ENCODE data around the gene FAT1. TPM values are rescaled to one million over a fixed set of nuclear protein-coding genes. Genes with fewer than 3 reads are reported as not detected.

The FAT1 gene
- total RNA-seq, 4 donors from 2014 or later: 91.2 to 133 (median 105) TPM

DNA sequence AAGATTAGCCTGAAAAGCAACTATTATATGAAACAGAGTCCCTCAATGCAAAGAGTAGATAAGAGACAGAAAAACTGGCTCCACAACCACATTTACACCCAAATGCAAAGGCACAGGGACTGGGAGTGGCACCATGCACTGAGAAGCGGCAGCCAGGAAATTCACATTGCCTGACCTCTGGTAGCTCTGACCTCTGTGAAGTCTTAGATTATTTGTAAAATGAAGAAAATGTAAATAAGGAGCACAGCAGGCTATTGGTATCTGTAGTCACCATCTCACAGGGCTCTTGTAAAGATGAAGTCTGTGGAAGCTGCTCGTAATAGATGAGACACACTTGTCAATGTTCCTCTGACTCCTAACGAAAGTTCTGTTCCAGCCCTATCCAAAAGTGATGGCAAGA, 69.7 kb downstream of the FAT1 start:
- H3K4me3 ChIP-seq: no peak overlapping the region
- TF ChIP-seq, protein P1, sequence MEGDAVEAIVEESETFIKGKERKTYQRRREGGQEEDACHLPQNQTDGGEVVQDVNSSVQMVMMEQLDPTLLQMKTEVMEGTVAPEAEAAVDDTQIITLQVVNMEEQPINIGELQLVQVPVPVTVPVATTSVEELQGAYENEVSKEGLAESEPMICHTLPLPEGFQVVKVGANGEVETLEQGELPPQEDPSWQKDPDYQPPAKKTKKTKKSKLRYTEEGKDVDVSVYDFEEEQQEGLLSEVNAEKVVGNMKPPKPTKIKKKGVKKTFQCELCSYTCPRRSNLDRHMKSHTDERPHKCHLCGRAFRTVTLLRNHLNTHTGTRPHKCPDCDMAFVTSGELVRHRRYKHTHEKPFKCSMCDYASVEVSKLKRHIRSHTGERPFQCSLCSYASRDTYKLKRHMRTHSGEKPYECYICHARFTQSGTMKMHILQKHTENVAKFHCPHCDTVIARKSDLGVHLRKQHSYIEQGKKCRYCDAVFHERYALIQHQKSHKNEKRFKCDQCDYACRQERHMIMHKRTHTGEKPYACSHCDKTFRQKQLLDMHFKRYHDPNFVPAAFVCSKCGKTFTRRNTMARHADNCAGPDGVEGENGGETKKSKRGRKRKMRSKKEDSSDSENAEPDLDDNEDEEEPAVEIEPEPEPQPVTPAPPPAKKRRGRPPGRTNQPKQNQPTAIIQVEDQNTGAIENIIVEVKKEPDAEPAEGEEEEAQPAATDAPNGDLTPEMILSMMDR (IDR thresholded peaks at IDR 0.05): no peak
- no peak for TF ChIP-seq POLR2A (IDR thresholded peaks at IDR 0.05)
- no peak for TF ChIP-seq EP300 (IDR thresholded peaks at IDR 0.05)
- TF ChIP-seq POLR2AphosphoS5 (IDR thresholded peaks at IDR 0.05): no peak
- peaks cover 2% of the 10 kb centered on the region for H3K36me3 ChIP-seq
- 81% methylated on average over 3 of the region's 3 CpGs for WGBS
- H3K4me1 ChIP-seq: no peaks in the 10 kb centered on the region
- H3K27me3 ChIP-seq: no peaks in the 10 kb centered on the region
- DNase-seq (ENCODE audit: low spot score in 2 of 2): no peak
- no peaks in the 10 kb centered on the region for H3K9me3 ChIP-seq
- no peak overlapping the region for H3K27ac ChIP-seq

DNA sequence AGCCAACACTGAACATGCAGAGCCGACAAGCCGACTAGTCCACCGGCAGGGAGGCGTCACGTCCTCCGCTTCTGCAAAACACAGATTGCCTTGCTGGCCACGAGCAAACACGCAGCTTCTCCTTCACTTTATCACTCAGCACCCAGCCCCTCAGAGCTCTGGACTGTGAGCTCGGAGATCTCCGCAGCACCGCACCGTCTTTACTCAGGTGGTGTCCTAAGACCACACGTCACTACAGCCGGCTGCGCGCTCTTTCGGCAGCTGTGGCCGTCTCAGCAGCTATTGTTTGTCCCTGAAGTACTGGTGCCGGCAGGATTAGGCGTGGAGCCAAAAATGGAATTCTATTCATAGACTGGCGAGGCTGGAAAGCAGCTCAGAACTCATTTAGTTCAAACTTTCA, 72.0 kb downstream of the FAT1 start:
- DNase-seq (ENCODE audit: low spot score in 2 of 2): no peak
- H3K27ac ChIP-seq: no peak overlapping the region
- H3K9me3 ChIP-seq: no peaks in the 10 kb centered on the region
- no peaks in the 10 kb centered on the region for H3K4me1 ChIP-seq
- TF ChIP-seq POLR2AphosphoS5 (IDR thresholded peaks at IDR 0.05) (no peak), POLR2A (IDR thresholded peaks at IDR 0.05) (no peak), EP300 (IDR thresholded peaks at IDR 0.05) (no peak)
- TF ChIP-seq, protein P1 (IDR thresholded peaks at IDR 0.05): no peak
- H3K4me3 ChIP-seq: peak overlapping the region; percentile 16
- WGBS: 83% methylated on average over 21 of the region's 21 CpGs
- H3K27me3 ChIP-seq: no peaks in the 10 kb centered on the region
- H3K36me3 ChIP-seq: peaks cover 2% of the 10 kb centered on the region

- Histone ChIP-seq H3K27ac (no peak overlapping the region), H3K27me3 (no peaks in the 10 kb centered on the region), H3K4me3 (peak overlapping the region; percentile 16), H3K9me3 (no peaks in the 10 kb centered on the region), H3K4me1 (no peaks in the 10 kb centered on the region), H3K36me3 (peaks cover 2% of the 10 kb centered on the region)
- WGBS: 97% methylated on average over 5 of the region's 5 CpGs
- TF ChIP-seq, protein P1 (IDR thresholded peaks at IDR 0.05): no peak
- TF ChIP-seq POLR2AphosphoS5 (IDR thresholded peaks at IDR 0.05): no peak
- no peak for TF ChIP-seq POLR2A (IDR thresholded peaks at IDR 0.05)
- no peak for TF ChIP-seq EP300 (IDR thresholded peaks at IDR 0.05)
- DNase-seq (ENCODE audit: low spot score in 2 of 2): no peak
These were observed 72.5 kb downstream of the FAT1 start for GRCh38 chr4:186651181-186651603.

GRCh38 chr4:186650401-186651180, 73.1 kb downstream of the FAT1 start:
- 95% methylated on average over 3 of the region's 3 CpGs for WGBS
- Histone ChIP-seq H3K36me3 (peaks cover 2% of the 10 kb centered on the region), H3K27ac (no peak overlapping the region), H3K9me3 (no peaks in the 10 kb centered on the region), H3K27me3 (no peaks in the 10 kb centered on the region), H3K4me3 (no peak overlapping the region), H3K4me1 (no peaks in the 10 kb centered on the region)
- TF ChIP-seq EP300 (IDR thresholded peaks at IDR 0.05) (no peak), POLR2AphosphoS5 (IDR thresholded peaks at IDR 0.05) (no peak), POLR2A (IDR thresholded peaks at IDR 0.05) (no peak)
- TF ChIP-seq, protein P1 (IDR thresholded peaks at IDR 0.05): no peak
- DNase-seq (ENCODE audit: low spot score in 2 of 2): no peak

GRCh38 chr4:186647821-186648220, 75.8 kb downstream of the FAT1 start:
- H3K4me3 ChIP-seq: no peak overlapping the region
- no peak for DNase-seq (ENCODE audit: low spot score in 2 of 2)
- 94% methylated on average over 4 of the region's 4 CpGs for WGBS
- no peaks in the 10 kb centered on the region for H3K27me3 ChIP-seq
- H3K4me1 ChIP-seq: peaks cover 8% of the 10 kb centered on the region
- no peaks in the 10 kb centered on the region for H3K9me3 ChIP-seq
- peaks cover 2% of the 10 kb centered on the region for H3K36me3 ChIP-seq
- no peak for TF ChIP-seq EP300 (IDR thresholded peaks at IDR 0.05)
- TF ChIP-seq POLR2AphosphoS5 (IDR thresholded peaks at IDR 0.05): no peak
- H3K27ac ChIP-seq: no peak overlapping the region

Data from suprapubic skin (tissue), 4 donors.